ENCODE measurements around the gene MUC12. TPM values are rescaled to one million over a fixed set of nuclear protein-coding genes. Genes with fewer than 3 reads are reported as not detected.
A peak's percentile ranks its signal among the peaks of the same experiment; 100 is the strongest.
"Not testable (repeated sequence)": the region's sequence is repeated elsewhere in the genome, so short reads cannot be mapped to it uniquely, and the experiment has no call there.

MUC12 gene
- total RNA-seq, 1 donor from 2014 or later: 0.32 TPM

DNA sequence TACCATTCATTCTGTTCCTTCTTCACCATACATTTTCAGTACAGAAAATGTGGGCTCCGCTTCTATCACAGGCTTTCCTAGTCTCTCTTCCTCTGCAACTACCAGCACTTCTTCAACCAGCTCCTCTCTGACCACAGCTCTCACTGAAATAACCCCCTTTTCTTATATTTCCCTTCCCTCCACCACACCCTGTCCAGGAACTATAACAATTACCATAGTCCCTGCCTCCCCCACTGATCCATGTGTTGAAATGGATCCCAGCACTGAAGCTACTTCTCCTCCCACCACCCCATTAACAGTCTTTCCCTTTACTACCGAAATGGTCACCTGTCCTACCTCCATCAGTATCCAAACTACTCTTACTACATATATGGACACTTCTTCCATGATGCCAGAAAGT, 9.5 kb upstream of the MUC12 start:
- no peak for DNase-seq (ENCODE audit: low spot score)

- no peak for DNase-seq (ENCODE audit: low spot score)
These were observed 6.8 kb upstream of the MUC12 start for GRCh38 chr7:100962537-100962936.

DNA sequence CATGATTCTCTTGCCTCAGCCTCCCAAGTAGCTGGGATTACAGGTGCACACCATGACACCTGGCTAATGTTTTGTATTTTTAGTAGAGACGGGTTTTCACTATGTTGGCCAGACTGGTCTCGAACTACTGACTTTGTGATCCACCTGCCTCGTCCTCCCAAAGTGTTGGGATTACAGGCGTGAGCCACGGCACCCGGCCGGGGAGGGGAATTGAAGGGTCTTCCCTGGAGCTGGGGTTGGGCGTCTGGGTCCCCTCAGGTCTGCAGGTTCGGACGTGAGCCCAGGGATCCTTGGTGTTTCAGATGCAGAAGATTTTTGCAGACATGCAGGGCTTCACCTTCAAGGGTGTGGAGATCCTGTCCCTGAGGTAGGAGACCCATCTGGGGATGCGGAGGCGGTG, 6.0 kb upstream of the MUC12 start:
- DNase-seq (ENCODE audit: low spot score): no peak

GRCh38 chr7:100963874-100964273, 5.5 kb upstream of the MUC12 start:
- no peak for DNase-seq (ENCODE audit: low spot score)

DNA sequence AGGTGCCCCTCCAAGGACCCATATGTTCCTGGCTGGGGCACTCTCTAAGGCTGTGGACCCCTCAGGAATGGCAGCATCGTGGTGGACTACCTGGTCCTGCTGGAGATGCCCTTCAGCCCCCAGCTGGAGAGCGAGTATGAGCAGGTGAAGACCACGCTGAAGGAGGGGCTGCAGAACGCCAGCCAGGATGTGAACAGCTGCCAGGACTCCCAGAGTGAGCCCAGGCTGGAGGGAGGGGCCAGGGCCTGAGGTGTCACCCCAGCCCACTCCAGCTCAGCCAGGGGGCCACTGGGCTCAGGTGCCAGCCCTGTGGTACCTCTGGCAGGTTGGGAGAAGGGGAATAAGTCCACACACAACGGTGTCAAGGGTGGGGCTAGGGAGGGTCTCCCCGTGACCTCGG, 4.7 kb upstream of the MUC12 start:
- DNase-seq (ENCODE audit: low spot score): no peak

- DNase-seq (ENCODE audit: low spot score): no peak
These were observed 4.2 kb upstream of the MUC12 start for GRCh38 chr7:100965045-100965722.

GRCh38 chr7:100965723-100966541, 3.4 kb upstream of the MUC12 start:
- peak; percentile 95 for DNase-seq (ENCODE audit: low spot score)

DNA sequence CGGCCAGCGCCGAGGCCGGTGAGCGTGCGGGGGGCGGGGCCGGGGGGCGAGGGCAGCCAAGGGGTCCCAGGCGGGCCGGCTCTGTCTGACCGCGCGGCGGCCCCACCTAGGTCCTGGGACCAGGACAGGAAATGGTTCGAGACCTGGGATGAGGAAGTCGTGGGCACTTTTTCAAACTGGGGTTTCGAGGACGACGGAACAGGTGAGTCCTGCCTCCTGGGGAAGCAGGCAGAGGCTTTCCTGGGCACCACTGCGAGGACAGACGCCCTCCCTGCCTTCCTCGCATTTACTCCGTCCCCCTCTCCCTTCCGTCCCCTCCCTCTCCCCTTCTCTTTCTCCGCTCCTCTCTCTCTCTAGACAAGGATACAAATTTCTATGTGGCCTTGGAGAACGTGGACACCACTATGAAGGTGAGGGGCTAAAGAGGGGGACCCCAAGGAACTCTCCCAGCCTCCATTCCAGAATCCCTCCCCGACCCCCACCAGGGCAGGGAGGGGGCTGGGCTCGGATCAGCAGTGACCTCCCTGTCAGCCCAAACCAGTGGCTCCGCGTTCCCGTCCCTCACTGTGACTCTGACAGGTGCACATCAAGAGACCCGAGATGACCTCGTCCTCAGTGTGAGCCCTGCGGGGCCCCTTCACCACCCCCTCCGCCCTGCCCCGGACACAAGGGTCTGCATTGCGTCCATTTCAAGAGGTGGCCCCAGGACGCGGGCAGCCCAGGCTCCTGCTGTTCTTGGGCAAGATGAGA, 2.6 kb upstream of the MUC12 start:
- DNase-seq (ENCODE audit: low spot score): no peak

- DNase-seq (ENCODE audit: low spot score): no peak
These were observed 2.0 kb upstream of the MUC12 start for GRCh38 chr7:100967292-100967863.

DNA sequence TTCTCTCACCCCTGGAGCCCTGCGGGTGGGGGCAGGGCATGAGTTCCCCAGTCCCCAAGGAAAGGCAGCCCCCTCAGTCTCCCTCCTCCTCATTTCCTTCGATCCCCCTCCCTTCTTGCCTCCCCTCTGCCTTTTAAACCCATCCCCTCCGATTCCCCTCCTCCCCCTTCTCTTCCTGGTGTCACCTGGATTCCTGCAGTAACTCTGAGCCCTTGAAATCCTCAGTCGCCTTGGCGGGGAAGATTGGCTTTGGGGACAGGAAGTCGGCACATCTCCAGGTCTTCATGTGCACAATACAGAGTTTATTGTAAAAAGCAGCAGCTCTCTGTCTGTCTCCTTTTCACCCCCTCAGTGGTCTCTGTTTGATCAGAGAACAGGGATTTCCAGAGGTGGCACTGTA, 1.3 kb upstream of the MUC12 start:
- DNase-seq (ENCODE audit: low spot score): no peak

- no peak for DNase-seq (ENCODE audit: low spot score)
These were observed 715 bp upstream of the MUC12 start for GRCh38 chr7:100968650-100969049.

DNA sequence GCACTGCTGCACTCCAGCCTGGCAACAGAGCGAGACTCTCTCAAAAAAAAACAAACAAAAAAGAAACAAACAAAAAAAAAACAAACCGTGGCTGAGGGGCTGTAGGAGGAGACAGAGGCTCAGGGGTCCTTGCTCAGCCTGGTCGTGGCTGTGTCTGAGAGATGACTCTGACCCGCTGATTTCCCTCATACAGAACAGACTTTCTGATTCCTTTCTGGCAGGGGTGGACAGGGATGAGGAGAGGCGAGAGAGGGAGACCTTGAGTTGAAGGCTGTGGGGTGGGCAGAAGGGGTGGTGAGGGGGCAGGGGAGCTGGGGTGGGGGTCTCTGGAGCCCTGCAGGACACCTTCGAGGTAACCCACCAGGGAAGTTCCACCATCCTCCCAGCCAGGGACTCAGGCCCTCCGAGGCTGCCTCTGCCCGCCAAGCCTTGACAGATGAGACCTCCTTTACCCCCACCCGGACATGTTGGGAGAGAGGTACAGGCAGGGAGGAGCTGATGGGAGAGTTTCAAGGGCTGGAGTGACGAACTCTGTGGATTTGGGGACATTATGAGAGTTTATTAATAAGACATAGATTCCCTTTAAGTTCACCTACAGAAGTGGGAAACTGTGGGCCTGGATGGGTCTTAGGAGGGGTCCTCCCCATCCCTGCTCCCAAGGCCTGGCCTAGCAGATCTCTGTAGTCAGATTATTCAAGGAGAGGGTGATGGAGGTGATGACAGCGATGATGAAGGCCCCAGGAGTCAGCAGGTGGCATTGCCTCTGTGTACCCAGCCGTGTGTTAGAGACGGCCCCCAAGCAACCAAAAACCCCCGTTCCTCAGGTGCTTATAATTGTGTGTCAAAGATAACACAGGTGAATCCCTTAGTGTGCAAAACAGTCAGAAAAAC, 2.0 kb downstream of the MUC12 start:
- DNase-seq (ENCODE audit: low spot score): no peak

- no peak for DNase-seq (ENCODE audit: low spot score)
These were observed 2.6 kb downstream of the MUC12 start for GRCh38 chr7:100972002-100972347.

- DNase-seq (ENCODE audit: low spot score): no peak
These were observed 4.7 kb downstream of the MUC12 start for GRCh38 chr7:100974021-100974420.

GRCh38 chr7:100975371-100975821, 6.0 kb downstream of the MUC12 start:
- DNase-seq (ENCODE audit: low spot score): no peak

- no peak for DNase-seq (ENCODE audit: low spot score)
These were observed 8.9 kb downstream of the MUC12 start for GRCh38 chr7:100978300-100978699.

DNA sequence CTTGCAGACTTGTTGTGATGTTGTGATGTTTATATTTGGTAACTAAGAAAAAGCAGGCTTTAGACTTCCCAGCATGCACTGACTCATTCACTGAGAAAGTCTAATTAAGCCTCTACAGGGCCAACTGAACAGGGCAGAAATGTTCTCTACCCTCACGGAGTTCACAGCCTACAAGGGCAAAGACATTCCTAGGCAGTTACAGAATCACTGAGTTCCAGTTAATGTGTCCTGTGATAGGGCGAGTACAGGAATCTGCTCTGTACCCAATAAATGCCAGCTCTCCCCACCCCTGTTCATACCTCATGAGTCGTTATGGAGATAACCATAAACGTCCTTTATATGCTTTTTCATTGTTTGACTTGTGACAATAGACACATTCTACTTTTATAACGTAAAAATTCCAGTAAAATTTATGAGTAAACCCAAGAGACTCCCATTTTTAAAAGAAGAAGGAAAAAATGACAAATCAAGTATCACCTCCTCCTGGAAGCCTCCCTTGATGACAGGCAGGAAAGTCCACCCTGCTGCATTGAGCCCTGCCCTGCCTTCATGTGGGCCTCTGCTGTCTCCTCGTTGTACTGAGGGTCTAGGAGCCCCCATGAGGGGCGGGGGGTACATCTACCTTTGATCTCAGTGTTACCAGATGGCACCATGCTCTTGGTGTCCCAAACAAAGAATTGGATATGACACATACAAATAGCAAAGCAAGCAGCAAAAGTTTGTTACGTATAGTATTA, 14.3 kb downstream of the MUC12 start:
- no peak for DNase-seq (ENCODE audit: low spot score)

- DNase-seq (ENCODE audit: low spot score): not testable (repeated sequence)
These were observed 15.0 kb downstream of the MUC12 start for GRCh38 chr7:100984241-100984918.

DNA sequence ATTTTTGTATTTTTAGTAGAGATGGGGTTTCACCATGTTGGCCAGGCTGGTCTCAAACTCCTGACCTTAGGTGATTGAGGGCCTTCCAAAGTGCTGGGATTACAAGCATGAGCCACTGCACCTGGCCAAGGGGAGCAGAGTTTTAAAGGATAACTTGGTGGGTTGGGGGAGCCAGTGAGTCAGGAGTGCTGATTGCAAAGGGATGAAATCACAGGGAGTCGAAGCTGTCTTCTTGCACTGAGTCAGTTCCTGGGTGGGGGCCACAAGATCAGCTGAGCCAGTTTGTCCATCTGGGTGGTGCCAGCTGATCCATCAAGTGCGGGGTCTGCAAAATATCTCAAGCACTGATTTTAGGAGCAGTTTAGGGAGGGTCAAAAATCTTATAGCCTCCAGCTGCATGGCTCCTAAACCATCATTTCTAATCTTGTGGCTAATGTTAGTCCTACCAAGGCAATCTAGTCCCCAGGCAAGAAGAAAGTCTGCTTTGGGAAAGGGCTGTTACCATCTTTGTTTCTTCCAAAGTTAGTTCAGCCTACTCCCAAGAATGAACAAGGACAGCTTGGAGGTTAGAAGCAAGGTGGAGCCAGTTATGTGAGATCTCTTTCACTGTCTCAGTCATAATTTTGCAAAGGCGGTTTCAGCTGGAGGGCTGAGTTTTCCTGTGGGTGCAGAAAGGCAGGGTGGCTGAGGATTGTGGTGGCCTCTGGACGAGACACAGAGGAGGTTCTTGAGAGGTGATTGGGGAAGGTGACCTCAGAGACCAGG, 15.8 kb downstream of the MUC12 start:
- DNase-seq (ENCODE audit: low spot score): not testable (repeated sequence)

Data from mesenteric fat pad (tissue), 1 donor.